ENCODE results near the gene PARVG. TPM values are rescaled to one million over a fixed set of nuclear protein-coding genes. Genes with fewer than 3 reads are reported as not detected.

PARVG gene
- total and polyA plus RNA-seq, 9 of the 15 experiments (the other 6 are each of a cell fraction or from before 2014, with no cell fraction given), result 0.35 TPM; not detected in 8

- FAIRE-seq (no peak), DNase-seq (ENCODE audit: extremely low read depth in 1 of 4, low spot score in 3 of 4) (no peak), ATAC-seq (no peak)
- H3K4me2 ChIP-seq (ENCODE audit: insufficient read depth, low read length), result no peak overlapping the region
- no peaks in the 10 kb centered on the region; a peak in 1 of 5 replicates for H3K27me3 ChIP-seq (ENCODE audit: control insufficient read depth in 2 of 2, insufficient read depth in 2 of 2, low read length in 2 of 2)
- ChIA-PET CTCF (ENCODE audit: low intra/inter-chr PET ratio) (no interaction called here), POLR2A (no interaction called here)
- H3K79me2 ChIP-seq (ENCODE audit: control insufficient read depth, insufficient read depth, low read length), result no peaks in the 10 kb centered on the region
- in situ Hi-C loops (cut with MboI) (no loop called here), intact Hi-C loops (cut with micrococcal nuclease) (no loop called here)
- no peaks in the 10 kb centered on the region for H4K20me1 ChIP-seq (replicated peaks; ENCODE audit: control insufficient read depth, insufficient read depth, low read length)
- H3K36me3 ChIP-seq (ENCODE audit: control insufficient read depth, insufficient read depth, low read length), result no peaks in the 10 kb centered on the region
- no TSS peak for BruUV-seq (replicated peaks)
- TF ChIP-seq SMAD2 (IDR thresholded peaks at IDR 0.05; ENCODE audit: low read depth, low read length), result no peak
- no peak for TF ChIP-seq NR3C1 (CRISPR knock-in tag; IDR thresholded peaks at IDR 0.05)
- TF ChIP-seq CREM (IDR thresholded peaks at IDR 0.05; ENCODE audit: low read depth), result no peak
- TF ChIP-seq, protein P1, sequence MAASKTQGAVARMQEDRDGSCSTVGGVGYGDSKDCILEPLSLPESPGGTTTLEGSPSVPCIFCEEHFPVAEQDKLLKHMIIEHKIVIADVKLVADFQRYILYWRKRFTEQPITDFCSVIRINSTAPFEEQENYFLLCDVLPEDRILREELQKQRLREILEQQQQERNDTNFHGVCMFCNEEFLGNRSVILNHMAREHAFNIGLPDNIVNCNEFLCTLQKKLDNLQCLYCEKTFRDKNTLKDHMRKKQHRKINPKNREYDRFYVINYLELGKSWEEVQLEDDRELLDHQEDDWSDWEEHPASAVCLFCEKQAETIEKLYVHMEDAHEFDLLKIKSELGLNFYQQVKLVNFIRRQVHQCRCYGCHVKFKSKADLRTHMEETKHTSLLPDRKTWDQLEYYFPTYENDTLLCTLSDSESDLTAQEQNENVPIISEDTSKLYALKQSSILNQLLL (CRISPR knock-in tag; IDR thresholded peaks at IDR 0.05; ENCODE audit: borderline replicate concordance), result no peak
- no peak for TF ChIP-seq ARID1B (IDR thresholded peaks at IDR 0.05)
- no peak for TF ChIP-seq CAMTA2 (CRISPR knock-in tag; conservative IDR thresholded peaks at IDR 0.05)
- no peak for TF ChIP-seq ZNF408 (CRISPR knock-in tag; IDR thresholded peaks at IDR 0.05; ENCODE audit: low read depth)
- TF ChIP-seq HSF4 (CRISPR knock-in tag; IDR thresholded peaks at IDR 0.05; ENCODE audit: borderline replicate concordance), result no peak
- TF ChIP-seq CHCHD3 (CRISPR knock-in tag; IDR thresholded peaks at IDR 0.05), result no peak
- TF ChIP-seq, protein P2, sequence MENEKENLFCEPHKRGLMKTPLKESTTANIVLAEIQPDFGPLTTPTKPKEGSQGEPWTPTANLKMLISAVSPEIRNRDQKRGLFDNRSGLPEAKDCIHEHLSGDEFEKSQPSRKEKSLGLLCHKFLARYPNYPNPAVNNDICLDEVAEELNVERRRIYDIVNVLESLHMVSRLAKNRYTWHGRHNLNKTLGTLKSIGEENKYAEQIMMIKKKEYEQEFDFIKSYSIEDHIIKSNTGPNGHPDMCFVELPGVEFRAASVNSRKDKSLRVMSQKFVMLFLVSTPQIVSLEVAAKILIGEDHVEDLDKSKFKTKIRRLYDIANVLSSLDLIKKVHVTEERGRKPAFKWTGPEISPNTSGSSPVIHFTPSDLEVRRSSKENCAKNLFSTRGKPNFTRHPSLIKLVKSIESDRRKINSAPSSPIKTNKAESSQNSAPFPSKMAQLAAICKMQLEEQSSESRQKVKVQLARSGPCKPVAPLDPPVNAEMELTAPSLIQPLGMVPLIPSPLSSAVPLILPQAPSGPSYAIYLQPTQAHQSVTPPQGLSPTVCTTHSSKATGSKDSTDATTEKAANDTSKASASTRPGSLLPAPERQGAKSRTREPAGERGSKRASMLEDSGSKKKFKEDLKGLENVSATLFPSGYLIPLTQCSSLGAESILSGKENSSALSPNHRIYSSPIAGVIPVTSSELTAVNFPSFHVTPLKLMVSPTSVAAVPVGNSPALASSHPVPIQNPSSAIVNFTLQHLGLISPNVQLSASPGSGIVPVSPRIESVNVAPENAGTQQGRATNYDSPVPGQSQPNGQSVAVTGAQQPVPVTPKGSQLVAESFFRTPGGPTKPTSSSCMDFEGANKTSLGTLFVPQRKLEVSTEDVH (IDR thresholded peaks at IDR 0.05; ENCODE audit: low read depth, partially characterized antibody), result no peak
- TF ChIP-seq ZC3H11A (IDR thresholded peaks at IDR 0.05; ENCODE audit: low read depth, low read length), result no peak
- no peak for TF ChIP-seq OTX1 (CRISPR knock-in tag; IDR thresholded peaks at IDR 0.05)
- TF ChIP-seq, protein P3, sequence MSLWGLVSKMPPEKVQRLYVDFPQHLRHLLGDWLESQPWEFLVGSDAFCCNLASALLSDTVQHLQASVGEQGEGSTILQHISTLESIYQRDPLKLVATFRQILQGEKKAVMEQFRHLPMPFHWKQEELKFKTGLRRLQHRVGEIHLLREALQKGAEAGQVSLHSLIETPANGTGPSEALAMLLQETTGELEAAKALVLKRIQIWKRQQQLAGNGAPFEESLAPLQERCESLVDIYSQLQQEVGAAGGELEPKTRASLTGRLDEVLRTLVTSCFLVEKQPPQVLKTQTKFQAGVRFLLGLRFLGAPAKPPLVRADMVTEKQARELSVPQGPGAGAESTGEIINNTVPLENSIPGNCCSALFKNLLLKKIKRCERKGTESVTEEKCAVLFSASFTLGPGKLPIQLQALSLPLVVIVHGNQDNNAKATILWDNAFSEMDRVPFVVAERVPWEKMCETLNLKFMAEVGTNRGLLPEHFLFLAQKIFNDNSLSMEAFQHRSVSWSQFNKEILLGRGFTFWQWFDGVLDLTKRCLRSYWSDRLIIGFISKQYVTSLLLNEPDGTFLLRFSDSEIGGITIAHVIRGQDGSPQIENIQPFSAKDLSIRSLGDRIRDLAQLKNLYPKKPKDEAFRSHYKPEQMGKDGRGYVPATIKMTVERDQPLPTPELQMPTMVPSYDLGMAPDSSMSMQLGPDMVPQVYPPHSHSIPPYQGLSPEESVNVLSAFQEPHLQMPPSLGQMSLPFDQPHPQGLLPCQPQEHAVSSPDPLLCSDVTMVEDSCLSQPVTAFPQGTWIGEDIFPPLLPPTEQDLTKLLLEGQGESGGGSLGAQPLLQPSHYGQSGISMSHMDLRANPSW (CRISPR knock-in tag; IDR thresholded peaks at IDR 0.05), result no peak
- no peak for TF ChIP-seq TAF1 (IDR thresholded peaks at IDR 0.05; ENCODE audit: control insufficient read depth, extremely low read depth, insufficient read depth, low read length, severe bottlenecking)
- no peak for TF ChIP-seq NFIX (CRISPR knock-in tag; IDR thresholded peaks at IDR 0.05; ENCODE audit: low read depth)
- TF ChIP-seq ZNF644 (tag; IDR thresholded peaks at IDR 0.05; ENCODE audit: low read depth), result no peak
- H3K27ac ChIP-seq (ENCODE audit: extremely low read depth, low read depth, low read length), result no peak overlapping the region
- H3K4me3 ChIP-seq, result no peak overlapping the region
- H3K9me1 ChIP-seq (ENCODE audit: control insufficient read depth, insufficient read depth, low read length), result no peaks in the 10 kb centered on the region
- H3K4me1 ChIP-seq (replicated peaks in 1 of 2; ENCODE audit: control insufficient read depth in 2 of 2, insufficient read depth in 2 of 2, low read length in 2 of 2), result no peaks in the 10 kb centered on the region
- H3K9ac ChIP-seq (ENCODE audit: insufficient read depth in 1 of 2, low read depth in 2 of 2, low read length in 2 of 2), result no peak overlapping the region
- H3K9me3 ChIP-seq (replicated peaks; ENCODE audit: control insufficient read depth, insufficient read depth, low read depth, low read length), result no peaks in the 10 kb centered on the region
- H2AFZ ChIP-seq (ENCODE audit: low read depth, low read length), result no peak overlapping the region
- 5% methylated on average over 9 of the region's 12 CpGs for WGBS (ENCODE audit: insufficient coverage, low coverage, missing lambda C conversion rate)
Observed at GRCh38 chr22:44249376-44250147, 68.8 kb downstream of the PARVG start.

All from K562 (cell line).